GM12892 (cell line): Measurements from ENCODE around the gene KRT78. TPM values are rescaled to one million over a fixed set of nuclear protein-coding genes. Genes with fewer than 3 reads are reported as not detected.
"Not testable (repeated sequence)": the region's sequence is repeated elsewhere in the genome, so short reads cannot be mapped to it uniquely, and the experiment has no call there.

Experiments used
- DNase-seq: peaks from one replicate; pipeline ENCODE4 v3.0.0; 2011; ENCODE audit not compliant: insufficient read length
- FAIRE-seq: peaks from 2 replicates; lab custom pipeline; 2011; peaks lifted over from hg19 to GRCh38; lab: Jason Lieb, UNC
- POLR2A ChIP-seq: IDR thresholded peaks from 2 replicates; pipeline ENCODE4 v1.6.1; 2011; ENCODE audit warnings: low read depth, low read length, control low read depth
- POLR2AphosphoS5 ChIP-seq: IDR thresholded peaks from 2 replicates; pipeline ENCODE4 v1.6.1; 2011; ENCODE audit warnings: low read depth, low read length, control low read depth
- TAF1 ChIP-seq: IDR thresholded peaks from 2 replicates; pipeline ENCODE4 v1.6.1; 2011; ENCODE audit warnings: low read depth, mild to moderate bottlenecking, control low read depth, low read length, borderline replicate concordance
- polyA plus RNA-seq: library from polyadenylated mRNA; unstranded; fragments of >200 nt; gene quantifications from one replicate; pipeline ENCODE4 v1.2.1, GENCODE V29; 2012; ENCODE audit warnings: missing spikeins, inconsistent platforms; ENCODE audit not compliant: missing spikeins

KRT78 gene
- polyA plus RNA-seq, result not detected

GRCh38 chr12:52848661-52849255 is at the start of gene KRT78:
Gene KRT78 (minus strand): TSS chr12:52848994. CDS start chr12:52848930, 64 bp downstream.
- no peak for FAIRE-seq
- DNase-seq, result no peak
- TF ChIP-seq TAF1 (no peak), POLR2A (no peak), POLR2AphosphoS5 (no peak)

- TF ChIP-seq POLR2A, result no peak
- no peak for TF ChIP-seq TAF1
- TF ChIP-seq POLR2AphosphoS5, result no peak
- DNase-seq, result no peak
Observed at GRCh38 chr12:52896190-52897100, 47.7 kb upstream of the KRT78 start.

GRCh38 chr12:52895726-52896189 is 47.0 kb upstream of the KRT78 start:
- FAIRE-seq, result no peak
- TF ChIP-seq TAF1 (no peak), POLR2AphosphoS5 (no peak), POLR2A (no peak)
- DNase-seq, result no peak

More at GRCh38 chr12:52896190-52897100, 47.7 kb upstream of the KRT78 start:
- no peak for FAIRE-seq

GRCh38 chr12:52892974-52893373 is 44.2 kb upstream of the KRT78 start:
- DNase-seq (no peak), FAIRE-seq (no peak)
- no peak for TF ChIP-seq POLR2AphosphoS5
- TF ChIP-seq POLR2A, result no peak
- TF ChIP-seq TAF1, result no peak

- DNase-seq, result no peak
- FAIRE-seq, result no peak
- no peak for TF ChIP-seq POLR2A
- TF ChIP-seq POLR2AphosphoS5, result no peak
- no peak for TF ChIP-seq TAF1
Observed at GRCh38 chr12:52892207-52892852, 43.5 kb upstream of the KRT78 start.

GRCh38 chr12:52891044-52891443 is 42.2 kb upstream of the KRT78 start:
- FAIRE-seq (no peak), DNase-seq (no peak)
- no peak for TF ChIP-seq TAF1
- no peak for TF ChIP-seq POLR2A
- TF ChIP-seq POLR2AphosphoS5, result no peak

GRCh38 chr12:52890417-52890816 is 41.6 kb upstream of the KRT78 start:
- TF ChIP-seq POLR2A (no peak), POLR2AphosphoS5 (no peak), TAF1 (no peak)
- FAIRE-seq, result no peak

GRCh38 chr12:52884526-52885293 is 35.9 kb upstream of the KRT78 start:
- peak; percentile 68 for DNase-seq
- TF ChIP-seq TAF1, result no peak
- FAIRE-seq, result no peak

More at GRCh38 chr12:52890417-52890816, 41.6 kb upstream of the KRT78 start:
- no peak for DNase-seq

GRCh38 chr12:52880499-52880898 is 31.7 kb upstream of the KRT78 start:
- not testable (repeated sequence) for FAIRE-seq, DNase-seq

- DNase-seq (peak; percentile 53), FAIRE-seq (no peak)
- TF ChIP-seq TAF1 (no peak), POLR2A (no peak), POLR2AphosphoS5 (no peak)
Observed at GRCh38 chr12:52879394-52880351, 30.9 kb upstream of the KRT78 start.
